DND-41 (cell line): ENCODE data around the gene ARRDC4.

Experiments
- ATAC-seq: fragments of 200-7000 bp; cut with Tn5 transposase; 3 replicates; pipeline ENCODE4 v1.9.1; 2021; ENCODE audit warnings: low read depth; ENCODE audit not compliant: insufficient read depth
- DNase-seq: peaks from one replicate; pipeline ENCODE4 v3.0.0-alpha.2; 2020
- H2AFZ ChIP-seq: 2 replicates; pipeline ENCODE4 v1.6.0; 2012; ENCODE audit warnings: low read depth, low read length
- H3K27ac ChIP-seq: 2 replicates; pipeline ENCODE4 v1.5.1; 2012; ENCODE audit warnings: low read length, inconsistent platforms
- H3K27me3 ChIP-seq: fragments of 200-600 bp; sonication (generic); 2 replicates; pipeline ENCODE4 v1.6.0; 2012; ENCODE audit warnings: low read length, mild to moderate bottlenecking, inconsistent platforms; ENCODE audit not compliant: insufficient read depth, poor library complexity
- H3K36me3 ChIP-seq: 2 replicates; pipeline ENCODE4 v1.5.1; 2012; ENCODE audit warnings: low read length, inconsistent platforms; ENCODE audit not compliant: insufficient read depth
- H3K4me1 ChIP-seq: 2 replicates; pipeline ENCODE4 v1.5.1; 2012; ENCODE audit warnings: mild to moderate bottlenecking, low read length; ENCODE audit not compliant: insufficient read depth
- H3K4me2 ChIP-seq: 2 replicates; pipeline ENCODE4 v1.6.0; 2012; ENCODE audit warnings: mild to moderate bottlenecking, moderate library complexity, low read length, inconsistent platforms; ENCODE audit not compliant: insufficient read depth
- H3K4me3 ChIP-seq, 2 experiments: fragments of 200-600 bp in 1 of 2; shearing (Covaris generic) in 1 of 2; 2 replicates each; pipeline ENCODE4 v1.5.1; 2012 to 2016; ENCODE audit warnings: inconsistent platforms in 2 of 2, low read length in 2 of 2, mild to moderate bottlenecking in 2 of 2, low read depth in 1 of 2, moderate library complexity in 1 of 2
- H3K79me2 ChIP-seq: 2 replicates; pipeline ENCODE4 v1.6.0; 2012; ENCODE audit warnings: low read length, inconsistent platforms; ENCODE audit not compliant: insufficient read depth
- H3K9ac ChIP-seq: 2 replicates; pipeline ENCODE4 v1.6.0; 2012; ENCODE audit warnings: low read depth, mild to moderate bottlenecking, inconsistent platforms, low read length, moderate library complexity
- H3K9me3 ChIP-seq: 2 replicates; pipeline ENCODE4 v1.5.1; 2012; ENCODE audit warnings: low read length, moderate library complexity, mild to moderate bottlenecking, inconsistent platforms; ENCODE audit not compliant: insufficient read depth, severe bottlenecking
- H4K20me1 ChIP-seq: 2 replicates; pipeline ENCODE4 v1.6.0; 2012; ENCODE audit warnings: low read length; ENCODE audit not compliant: insufficient read depth
- EZH2 ChIP-seq: IDR thresholded peaks from 3 replicates; pipeline ENCODE4 v1.6.1; 2012; ENCODE audit warnings: borderline replicate concordance, low read depth, mild to moderate bottlenecking, moderate library complexity, low read length, inconsistent platforms; ENCODE audit not compliant: severe bottlenecking
- TF ChIP-seq, protein P1 (sequence below): IDR thresholded peaks from 2 replicates; pipeline ENCODE4 v1.5.1; 2012; ENCODE audit warnings: borderline replicate concordance, low read length, moderate library complexity, mild to moderate bottlenecking; ENCODE audit not compliant: poor library complexity, severe bottlenecking; ENCODE audit errors: extremely low read depth

Gene ARRDC4

DNA sequence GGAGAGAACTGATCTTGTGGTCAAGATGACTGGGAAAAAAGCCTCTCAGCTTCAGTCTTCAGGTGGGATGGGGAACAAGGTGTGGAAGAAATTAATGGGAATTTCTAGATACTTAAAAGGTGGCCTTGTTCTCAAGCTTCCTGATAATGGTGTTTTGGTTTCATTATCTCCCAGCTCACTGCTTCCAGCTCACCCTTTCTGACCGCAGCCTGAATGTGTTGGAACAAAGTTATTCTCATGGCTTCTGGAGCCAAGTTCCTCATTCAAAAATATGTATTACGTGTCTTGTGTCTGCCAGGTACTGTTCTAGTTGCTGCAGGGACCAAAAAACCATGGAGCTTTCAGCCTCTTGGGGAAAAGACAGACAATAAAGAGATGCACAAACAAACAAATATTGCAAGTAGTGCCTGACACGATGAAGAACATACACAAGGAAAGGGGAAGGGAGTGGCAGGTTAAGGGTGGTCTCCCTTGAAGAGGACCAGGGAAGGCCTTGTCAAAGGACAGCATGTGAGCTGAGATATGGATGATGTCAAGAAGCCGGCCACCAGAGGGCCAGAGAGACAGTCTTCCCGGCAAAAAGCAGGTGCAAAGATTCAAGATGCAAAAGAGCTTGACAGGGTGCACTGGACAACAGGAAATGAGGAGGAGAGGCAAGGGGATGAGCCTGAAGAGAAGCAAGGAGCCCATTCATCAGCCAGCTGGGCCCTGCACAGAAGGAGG lies 35.5 kb downstream of the ARRDC4 start:
- Histone ChIP-seq H3K27me3 (no peaks in the 10 kb centered on the region), H3K9me3 (no peaks in the 10 kb centered on the region), H3K4me2 (no peak overlapping the region; the same call in 1 of the 2 replicates), H2AFZ (peak overlapping the region; percentile 60), H3K4me3 (no peak overlapping the region), H3K79me2 (no peaks in the 10 kb centered on the region), H3K4me1 (peaks cover 68% of the 10 kb centered on the region), H3K36me3 (no peaks in the 10 kb centered on the region), H3K27ac (peak overlapping the region; percentile 65), H3K9ac (no peak overlapping the region), H4K20me1 (no peaks in the 10 kb centered on the region)
- peak; percentile 41; the same call in 1 of the 3 replicates for ATAC-seq
- TF ChIP-seq EZH2 = no peak
- TF ChIP-seq, protein P1, sequence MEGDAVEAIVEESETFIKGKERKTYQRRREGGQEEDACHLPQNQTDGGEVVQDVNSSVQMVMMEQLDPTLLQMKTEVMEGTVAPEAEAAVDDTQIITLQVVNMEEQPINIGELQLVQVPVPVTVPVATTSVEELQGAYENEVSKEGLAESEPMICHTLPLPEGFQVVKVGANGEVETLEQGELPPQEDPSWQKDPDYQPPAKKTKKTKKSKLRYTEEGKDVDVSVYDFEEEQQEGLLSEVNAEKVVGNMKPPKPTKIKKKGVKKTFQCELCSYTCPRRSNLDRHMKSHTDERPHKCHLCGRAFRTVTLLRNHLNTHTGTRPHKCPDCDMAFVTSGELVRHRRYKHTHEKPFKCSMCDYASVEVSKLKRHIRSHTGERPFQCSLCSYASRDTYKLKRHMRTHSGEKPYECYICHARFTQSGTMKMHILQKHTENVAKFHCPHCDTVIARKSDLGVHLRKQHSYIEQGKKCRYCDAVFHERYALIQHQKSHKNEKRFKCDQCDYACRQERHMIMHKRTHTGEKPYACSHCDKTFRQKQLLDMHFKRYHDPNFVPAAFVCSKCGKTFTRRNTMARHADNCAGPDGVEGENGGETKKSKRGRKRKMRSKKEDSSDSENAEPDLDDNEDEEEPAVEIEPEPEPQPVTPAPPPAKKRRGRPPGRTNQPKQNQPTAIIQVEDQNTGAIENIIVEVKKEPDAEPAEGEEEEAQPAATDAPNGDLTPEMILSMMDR = peak; percentile 45
- peak; percentile 31 for DNase-seq

DNA sequence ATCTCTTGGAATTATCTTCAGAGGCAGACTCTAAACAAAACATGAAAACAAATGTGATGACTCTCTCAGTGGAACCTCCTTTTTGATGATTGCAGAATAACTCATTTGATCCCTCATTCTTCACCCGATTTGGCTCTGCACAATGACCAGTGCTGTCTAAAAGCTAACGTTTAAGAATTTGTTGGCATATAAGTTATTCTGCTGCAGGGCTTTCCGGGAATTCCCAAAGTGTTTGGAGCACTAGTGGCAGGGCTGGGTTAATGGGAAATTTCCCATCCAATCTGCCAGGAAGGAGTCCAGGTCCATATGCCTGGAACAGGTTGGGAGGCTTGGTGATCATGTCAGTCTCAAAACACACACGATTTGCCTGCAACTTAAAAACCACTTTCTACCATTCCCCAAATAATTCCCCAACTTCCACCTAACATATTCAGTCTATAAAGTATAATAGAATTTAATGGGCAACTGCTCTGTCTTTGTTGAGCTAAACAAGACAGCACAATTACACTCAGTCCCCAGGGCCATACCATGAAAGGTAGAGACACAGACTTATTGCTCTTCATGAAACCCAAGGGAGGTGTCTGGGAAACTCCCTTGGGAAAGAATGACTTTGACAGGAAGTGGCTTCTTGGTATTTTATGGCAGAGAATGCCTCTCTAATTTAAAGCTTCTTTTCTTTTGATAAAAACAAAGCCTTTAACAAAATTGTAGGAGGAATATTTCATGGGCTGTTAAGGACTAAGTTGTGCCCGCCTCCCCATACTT lies 38.0 kb downstream of the ARRDC4 start:
- H3K27me3 ChIP-seq = no peaks in the 10 kb centered on the region
- no peaks in the 10 kb centered on the region for H3K9me3 ChIP-seq
- H3K4me2 ChIP-seq = no peak overlapping the region
- no peaks in the 10 kb centered on the region for H4K20me1 ChIP-seq
- H2AFZ ChIP-seq = no peak overlapping the region
- H3K4me1 ChIP-seq = peaks cover 48% of the 10 kb centered on the region
- H3K79me2 ChIP-seq = no peaks in the 10 kb centered on the region
- no peak for DNase-seq
- no peak overlapping the region for H3K4me3 ChIP-seq
- no peak overlapping the region for H3K9ac ChIP-seq
- H3K27ac ChIP-seq = 0 out of 2 replicates have a peak overlapping the region, but pooled peaks have one; percentile 28
- no peak for TF ChIP-seq EZH2
- TF ChIP-seq, protein P1 = no peak
- no peak for ATAC-seq
- H3K36me3 ChIP-seq = no peaks in the 10 kb centered on the region

DNA sequence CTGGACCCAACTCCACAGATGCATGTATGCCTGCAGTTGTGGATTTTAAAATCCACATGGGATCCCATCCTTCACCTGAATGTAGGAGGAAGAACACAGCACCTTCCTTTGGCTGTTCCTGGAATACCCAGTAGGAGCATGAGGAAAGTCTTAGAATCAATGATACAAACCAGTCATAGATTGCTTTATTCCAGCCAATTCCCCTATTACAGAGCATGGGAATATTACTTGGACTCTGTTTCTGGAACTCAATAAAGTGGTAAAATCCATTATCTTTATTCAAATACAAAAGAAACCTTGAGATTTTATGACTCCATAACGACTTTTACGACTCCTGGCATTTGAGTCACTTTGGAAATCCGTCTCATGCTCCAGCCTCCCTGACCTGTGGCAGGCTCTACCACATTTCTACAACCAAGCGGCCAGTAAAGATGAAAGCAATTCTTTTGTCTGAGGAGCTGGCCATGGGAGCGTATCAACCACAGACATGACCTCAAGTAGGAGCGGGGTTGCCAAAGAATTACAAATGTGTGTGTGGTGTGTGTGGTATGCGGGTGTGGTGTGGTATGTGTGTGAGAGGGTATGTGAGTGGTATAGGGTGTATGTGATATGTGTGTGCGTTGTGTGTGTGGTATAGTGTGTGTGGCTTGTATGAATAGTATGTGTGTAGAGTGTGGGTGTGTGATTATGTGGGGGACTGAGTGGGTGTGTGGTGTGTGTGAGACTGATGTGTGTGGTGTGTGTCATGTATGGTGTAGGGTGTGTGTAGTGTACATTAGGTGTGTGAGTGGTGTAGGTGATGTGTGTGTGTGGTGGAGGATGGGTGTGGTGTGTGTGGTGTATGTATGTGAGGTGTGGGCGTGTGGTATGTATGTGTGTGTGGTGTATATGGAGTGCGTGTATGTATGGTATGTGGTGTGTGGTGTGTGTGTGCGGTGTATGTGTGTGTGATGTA lies 40.0 kb downstream of the ARRDC4 start:
- H3K4me3 ChIP-seq = no peak overlapping the region
- no peaks in the 10 kb centered on the region for H3K9me3 ChIP-seq
- no peaks in the 10 kb centered on the region for H4K20me1 ChIP-seq
- H2AFZ ChIP-seq = no peak overlapping the region
- peaks cover 29% of the 10 kb centered on the region for H3K4me1 ChIP-seq
- no peak overlapping the region for H3K27ac ChIP-seq
- DNase-seq = no peak
- no peak for ATAC-seq
- H3K27me3 ChIP-seq = no peaks in the 10 kb centered on the region
- no peaks in the 10 kb centered on the region for H3K79me2 ChIP-seq
- no peak overlapping the region for H3K4me2 ChIP-seq
- no peaks in the 10 kb centered on the region for H3K36me3 ChIP-seq
- H3K9ac ChIP-seq = no peak overlapping the region
- TF ChIP-seq EZH2 = no peak
- TF ChIP-seq, protein P1 = no peak
